Stromal cell of bone marrow (primary cell): ENCODE data around the gene KRT17.
A peak's percentile ranks its signal among the peaks of the same experiment; 100 is the strongest.

Source experiments
- DNase-seq: peaks from one replicate; pipeline ENCODE4 v3.0.0-alpha.2; 2012; ENCODE audit warnings: low read depth

The KRT17 gene

GRCh38 chr17:41624208-41625101, at the start of gene KRT17:
KRT17 (minus strand) TSS chr17:41624575; CDS start chr17:41624509, 66 bp downstream.
- no peak for DNase-seq

GRCh38 chr17:41672153-41672552, 47.8 kb upstream of the KRT17 start:
- DNase-seq, result no peak

- no peak for DNase-seq
Measured at GRCh38 chr17:41667280-41668041, 43.1 kb upstream of the KRT17 start.

GRCh38 chr17:41666708-41667279, 42.4 kb upstream of the KRT17 start:
- DNase-seq, result no peak

GRCh38 chr17:41666237-41666641, 41.9 kb upstream of the KRT17 start:
- DNase-seq, result no peak

GRCh38 chr17:41665566-41666236, 41.3 kb upstream of the KRT17 start:
- peak; percentile 61 for DNase-seq

- no peak for DNase-seq
Measured at GRCh38 chr17:41664587-41665565, 40.5 kb upstream of the KRT17 start.

- no peak for DNase-seq
Measured at GRCh38 chr17:41664172-41664457, 39.7 kb upstream of the KRT17 start.

- no peak for DNase-seq
Measured at GRCh38 chr17:41663451-41664171, 39.2 kb upstream of the KRT17 start.

- DNase-seq, result no peak
Measured at GRCh38 chr17:41660221-41660711, 35.9 kb upstream of the KRT17 start.

- no peak for DNase-seq
Measured at GRCh38 chr17:41659427-41660212, 35.2 kb upstream of the KRT17 start.

GRCh38 chr17:41658846-41659245, 34.5 kb upstream of the KRT17 start:
- DNase-seq, result no peak

GRCh38 chr17:41657936-41658335, 33.6 kb upstream of the KRT17 start:
- no peak for DNase-seq

GRCh38 chr17:41657176-41657754, 32.9 kb upstream of the KRT17 start:
- DNase-seq, result no peak

GRCh38 chr17:41656249-41657023, 32.1 kb upstream of the KRT17 start:
- DNase-seq, result no peak

- DNase-seq, result no peak
Measured at GRCh38 chr17:41655611-41656111, 31.3 kb upstream of the KRT17 start.

GRCh38 chr17:41654678-41655607, 30.6 kb upstream of the KRT17 start:
- DNase-seq, result no peak
